Measurements from ENCODE around the gene PHLDB2. TPM values are rescaled to one million over a fixed set of nuclear protein-coding genes. Genes with fewer than 3 reads are reported as not detected.

The PHLDB2 gene
- polyA plus RNA-seq, 1 donor (not counting 4 experiments of a cell fraction or from before 2014, with no cell fraction given) = 150 TPM

DNA sequence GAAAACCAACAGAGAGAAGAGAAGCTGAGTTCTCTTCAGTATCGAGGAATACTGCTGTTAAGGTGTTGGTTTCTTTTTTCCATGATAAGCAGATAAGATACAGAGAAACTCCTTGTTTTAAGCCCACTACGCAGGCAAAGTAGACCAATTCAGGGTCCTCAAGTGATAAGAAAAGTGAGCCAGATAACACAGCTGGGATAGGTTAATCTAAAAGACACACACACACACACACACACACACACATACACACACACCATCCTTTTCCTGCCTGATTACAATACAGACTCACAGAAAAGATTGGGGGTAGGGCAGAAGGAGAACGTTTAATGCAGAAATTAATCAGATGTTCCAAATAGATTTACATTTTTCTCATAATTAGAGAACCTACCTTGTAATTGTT, 6.5 kb upstream of the PHLDB2 start:
- no peaks in the 10 kb centered on the region for H3K9me1 ChIP-seq (ENCODE audit: control insufficient read depth, extremely low read depth, insufficient read depth, low read length)
- FAIRE-seq (no peak), DNase-seq (ENCODE audit: low read depth, low spot score) (no peak)
- peak overlapping the region; percentile 24 for H3K9ac ChIP-seq (ENCODE audit: control insufficient read depth, extremely low read depth, insufficient read depth, low read length)
- H2AFZ ChIP-seq (ENCODE audit: control insufficient read depth, low read length) = no peak overlapping the region
- no peaks in the 10 kb centered on the region for H3K36me3 ChIP-seq (ENCODE audit: control insufficient read depth in 2 of 2, extremely low read depth in 1 of 2, insufficient read depth in 2 of 2, low read length in 2 of 2)
- no peaks in the 10 kb centered on the region for H4K20me1 ChIP-seq (ENCODE audit: control insufficient read depth, extremely low read depth, insufficient read depth, low read length)
- TF ChIP-seq, protein P1, sequence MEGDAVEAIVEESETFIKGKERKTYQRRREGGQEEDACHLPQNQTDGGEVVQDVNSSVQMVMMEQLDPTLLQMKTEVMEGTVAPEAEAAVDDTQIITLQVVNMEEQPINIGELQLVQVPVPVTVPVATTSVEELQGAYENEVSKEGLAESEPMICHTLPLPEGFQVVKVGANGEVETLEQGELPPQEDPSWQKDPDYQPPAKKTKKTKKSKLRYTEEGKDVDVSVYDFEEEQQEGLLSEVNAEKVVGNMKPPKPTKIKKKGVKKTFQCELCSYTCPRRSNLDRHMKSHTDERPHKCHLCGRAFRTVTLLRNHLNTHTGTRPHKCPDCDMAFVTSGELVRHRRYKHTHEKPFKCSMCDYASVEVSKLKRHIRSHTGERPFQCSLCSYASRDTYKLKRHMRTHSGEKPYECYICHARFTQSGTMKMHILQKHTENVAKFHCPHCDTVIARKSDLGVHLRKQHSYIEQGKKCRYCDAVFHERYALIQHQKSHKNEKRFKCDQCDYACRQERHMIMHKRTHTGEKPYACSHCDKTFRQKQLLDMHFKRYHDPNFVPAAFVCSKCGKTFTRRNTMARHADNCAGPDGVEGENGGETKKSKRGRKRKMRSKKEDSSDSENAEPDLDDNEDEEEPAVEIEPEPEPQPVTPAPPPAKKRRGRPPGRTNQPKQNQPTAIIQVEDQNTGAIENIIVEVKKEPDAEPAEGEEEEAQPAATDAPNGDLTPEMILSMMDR (optimal IDR thresholded peaks at IDR 0.05 in 1 of 3, IDR thresholded peaks at IDR 0.05 in 1 of 3, conservative IDR thresholded peaks at IDR 0.05 in 1 of 3; ENCODE audit: extremely low read depth in 1 of 3, insufficient read depth in 2 of 3, low read length in 3 of 3) = no peak
- TF ChIP-seq EZH2 (IDR thresholded peaks at IDR 0.05; ENCODE audit: low read length) = no peak
- no peak overlapping the region for H3K4me3 ChIP-seq (ENCODE audit: control insufficient read depth in 2 of 3, extremely low read depth in 1 of 3, insufficient read depth in 2 of 3, low read depth in 1 of 3, low read length in 3 of 3)
- peak overlapping the region; percentile 44 for H3K4me2 ChIP-seq (ENCODE audit: control insufficient read depth, extremely low read depth, insufficient read depth, low read depth, low read length)
- H3K79me2 ChIP-seq (ENCODE audit: control insufficient read depth, insufficient read depth, low read length) = no peaks in the 10 kb centered on the region
- no peaks in the 10 kb centered on the region for H3K9me3 ChIP-seq (ENCODE audit: control insufficient read depth, low read depth, low read length)
- no peaks in the 10 kb centered on the region for H3K27me3 ChIP-seq (ENCODE audit: control insufficient read depth, extremely low read depth, insufficient read depth, low read length)
- dilution Hi-C loops (cut with MboI; ENCODE audit: extremely low pct_ligation_motif_present, low sequenced_read_pairs) = no loop called here
- H3K4me1 ChIP-seq (ENCODE audit: control insufficient read depth, extremely low read depth, insufficient read depth, low read length) = peaks cover 30% of the 10 kb centered on the region
- H3K27ac ChIP-seq (ENCODE audit: control insufficient read depth, insufficient read depth, low read length) = peak overlapping the region; percentile 56

DNA sequence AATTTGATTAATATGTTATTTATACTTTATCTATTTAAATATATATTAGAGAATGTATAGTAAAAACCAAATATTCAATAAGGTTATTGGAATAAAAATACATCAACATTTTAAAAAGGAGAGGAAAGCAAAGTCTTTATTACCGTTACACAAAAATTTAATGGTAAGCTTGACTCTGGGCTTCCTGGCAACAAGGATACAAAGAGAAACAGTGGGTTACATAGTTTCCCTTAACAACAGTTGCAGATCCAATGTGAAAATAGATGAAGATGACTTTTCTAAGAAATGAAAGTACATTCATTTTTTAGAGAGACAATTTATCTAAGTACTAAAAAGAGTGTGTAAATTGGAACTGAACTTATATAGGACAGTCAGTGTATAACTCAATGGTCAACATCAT, 6.0 kb upstream of the PHLDB2 start:
- DNase-seq (ENCODE audit: low read depth, low spot score) (no peak), FAIRE-seq (no peak)
- Histone ChIP-seq H3K4me2 (ENCODE audit: control insufficient read depth, extremely low read depth, insufficient read depth, low read depth, low read length) (no peak overlapping the region), H2AFZ (ENCODE audit: control insufficient read depth, low read length) (no peak overlapping the region), H3K27me3 (ENCODE audit: control insufficient read depth, extremely low read depth, insufficient read depth, low read length) (no peaks in the 10 kb centered on the region), H3K4me3 (ENCODE audit: control insufficient read depth in 2 of 3, extremely low read depth in 1 of 3, insufficient read depth in 2 of 3, low read depth in 1 of 3, low read length in 3 of 3) (no peak overlapping the region), H3K9me3 (ENCODE audit: control insufficient read depth, low read depth, low read length) (no peaks in the 10 kb centered on the region), H3K9ac (ENCODE audit: control insufficient read depth, extremely low read depth, insufficient read depth, low read length) (no peak overlapping the region), H3K36me3 (ENCODE audit: control insufficient read depth in 2 of 2, extremely low read depth in 1 of 2, insufficient read depth in 2 of 2, low read length in 2 of 2) (no peaks in the 10 kb centered on the region), H3K9me1 (ENCODE audit: control insufficient read depth, extremely low read depth, insufficient read depth, low read length) (no peaks in the 10 kb centered on the region), H3K4me1 (ENCODE audit: control insufficient read depth, extremely low read depth, insufficient read depth, low read length) (peaks cover 25% of the 10 kb centered on the region), H4K20me1 (ENCODE audit: control insufficient read depth, extremely low read depth, insufficient read depth, low read length) (no peaks in the 10 kb centered on the region), H3K27ac (ENCODE audit: control insufficient read depth, insufficient read depth, low read length) (no peak overlapping the region), H3K79me2 (ENCODE audit: control insufficient read depth, insufficient read depth, low read length) (no peaks in the 10 kb centered on the region)
- no peak for TF ChIP-seq EZH2 (IDR thresholded peaks at IDR 0.05; ENCODE audit: low read length)
- TF ChIP-seq, protein P1 (optimal IDR thresholded peaks at IDR 0.05 in 1 of 3, IDR thresholded peaks at IDR 0.05 in 1 of 3, conservative IDR thresholded peaks at IDR 0.05 in 1 of 3; ENCODE audit: extremely low read depth in 1 of 3, insufficient read depth in 2 of 3, low read length in 3 of 3) = no peak
- dilution Hi-C loops (cut with MboI; ENCODE audit: extremely low pct_ligation_motif_present, low sequenced_read_pairs) = no loop called here

Measured in keratinocyte (primary cell).